Activated B cell treated with CpG ODN at 0.5 μM for 24 hours (primary cell): Measurements from ENCODE around the gene RIMBP2. TPM values are rescaled to one million over a fixed set of nuclear protein-coding genes. Genes with fewer than 3 reads are reported as not detected.

ENCODE experiments used
- ATAC-seq: fragments of 200-7000 bp; cut with Tn5 transposase; one replicate; pipeline ENCODE4 v1.10.0; 2021; ENCODE audit warnings: low read depth, mild to moderate bottlenecking, moderate library complexity
- CTCF ChIA-PET: fragments of 350-600 bp; sonication (Branson Sonifier 250); formaldehyde crosslinking; loops from one replicate; lab custom pipeline; 2021; ENCODE audit warnings: antibody characterized with exemption; lab: Charles Lee
- POLR2A ChIA-PET: fragments of 350-600 bp; sonication (Branson Sonifier 250); formaldehyde crosslinking; loops from one replicate; lab custom pipeline; 2021; ENCODE audit warnings: antibody characterized with exemption; lab: Charles Lee
- DNase-seq: peaks from one replicate; pipeline ENCODE4 v3.0.0; 2022
- H3K27ac Mint-ChIP-seq: one replicate; pipeline ENCODE4 v1.8.0; 2020; ENCODE audit warnings: mixed read lengths
- H3K27me3 Mint-ChIP-seq: one replicate; pipeline ENCODE4 v1.8.0; 2021; ENCODE audit warnings: mixed read lengths
- H3K36me3 Mint-ChIP-seq: one replicate; pipeline ENCODE4 v1.8.0; 2021; ENCODE audit warnings: low read depth, mixed read lengths
- H3K4me1 Mint-ChIP-seq: one replicate; pipeline ENCODE4 v1.8.0; 2021; ENCODE audit warnings: mixed read lengths
- H3K4me3 Mint-ChIP-seq: one replicate; pipeline ENCODE4 v1.8.0; 2020; ENCODE audit warnings: mild to moderate bottlenecking, mixed read lengths
- H3K9me3 Mint-ChIP-seq: one replicate; pipeline ENCODE4 v1.8.0; 2020; ENCODE audit warnings: mixed read lengths
- CTCF ChIP-seq: fragments of 200-600 bp; IDR thresholded peaks from one replicate; pipeline ENCODE4 v1.8.0; 2022; ENCODE audit warnings: antibody characterized with exemption, mild to moderate bottlenecking
- intact Hi-C: fragments of 100-400 bp; cut with micrococcal nuclease; formaldehyde crosslinking; loops from one replicate; pipeline ENCODE4 v1.15.1; 2024
- total RNA-seq: library from RNA; stranded (reverse); gene quantifications from 2 replicates; pipeline ENCODE4 v1.2.3, GENCODE V29; 2022

The RIMBP2 gene
- total RNA-seq, 1 donor from 2014 or later = not detected

GRCh38 chr12:130559806-130560205, 156.3 kb downstream of the RIMBP2 start:
- peaks cover 6% of the 10 kb centered on the region for H3K9me3 Mint-ChIP-seq
- POLR2A ChIA-PET = no interaction called here
- CTCF ChIA-PET = no interaction called here
- DNase-seq (no peak), ATAC-seq (no peak)
- H3K4me1 Mint-ChIP-seq = no peaks in the 10 kb centered on the region
- intact Hi-C loops = no loop called here
- peaks cover 1% of the 10 kb centered on the region for H3K27me3 Mint-ChIP-seq
- H3K27ac Mint-ChIP-seq = no peak overlapping the region
- no peak overlapping the region for H3K4me3 Mint-ChIP-seq
- no peaks in the 10 kb centered on the region for H3K36me3 Mint-ChIP-seq
- TF ChIP-seq CTCF = no peak

DNA sequence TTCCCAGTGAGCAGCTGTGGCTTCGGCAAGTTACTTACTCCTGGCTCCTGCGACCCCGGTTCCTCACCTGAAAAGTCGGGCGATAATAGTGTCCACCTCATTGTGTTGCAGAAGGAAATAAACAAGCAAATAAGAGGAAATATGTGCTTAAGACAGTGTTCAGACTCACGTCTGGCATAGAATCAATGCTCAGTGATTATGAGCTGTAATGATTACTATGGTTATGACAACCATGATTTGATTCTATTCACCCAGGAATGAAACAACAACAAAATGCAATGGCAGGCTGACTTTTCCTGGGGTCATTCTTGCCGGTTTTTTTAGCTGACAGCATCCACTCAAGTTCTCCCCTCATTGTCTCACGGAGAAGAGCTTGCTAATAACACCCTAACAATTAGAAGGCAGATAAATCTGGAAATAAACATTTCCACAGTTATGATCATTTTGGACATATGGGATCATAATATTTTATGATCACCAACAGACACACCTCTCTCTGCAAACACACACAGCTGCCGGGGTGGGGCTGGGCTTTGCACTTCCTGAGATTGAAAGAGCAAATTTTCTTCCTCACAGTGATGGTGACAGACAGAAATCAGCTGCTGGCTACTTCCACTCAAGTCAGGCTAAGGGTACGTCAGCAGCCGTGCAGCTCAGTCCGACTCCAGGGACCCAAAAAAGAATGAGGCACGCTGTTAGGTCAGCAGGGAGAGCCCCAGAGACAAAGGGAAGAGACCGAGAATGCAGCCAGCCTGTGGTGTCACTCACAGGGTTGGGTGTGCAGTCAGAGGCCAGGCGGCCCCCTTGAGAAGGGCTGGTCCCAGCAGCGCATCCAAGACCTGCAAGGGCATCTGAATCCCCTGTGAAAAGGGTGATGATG, 158.0 kb downstream of the RIMBP2 start:
- POLR2A ChIA-PET = no interaction called here
- no peak for TF ChIP-seq CTCF
- Mint-ChIP-seq H3K9me3 (no peaks in the 10 kb centered on the region), H3K4me3 (no peak overlapping the region), H3K36me3 (no peaks in the 10 kb centered on the region), H3K27me3 (peaks cover 1% of the 10 kb centered on the region), H3K27ac (no peak overlapping the region), H3K4me1 (no peaks in the 10 kb centered on the region)
- ATAC-seq (no peak), DNase-seq (no peak)
- intact Hi-C loops = no loop called here
- CTCF ChIA-PET = no interaction called here

DNA sequence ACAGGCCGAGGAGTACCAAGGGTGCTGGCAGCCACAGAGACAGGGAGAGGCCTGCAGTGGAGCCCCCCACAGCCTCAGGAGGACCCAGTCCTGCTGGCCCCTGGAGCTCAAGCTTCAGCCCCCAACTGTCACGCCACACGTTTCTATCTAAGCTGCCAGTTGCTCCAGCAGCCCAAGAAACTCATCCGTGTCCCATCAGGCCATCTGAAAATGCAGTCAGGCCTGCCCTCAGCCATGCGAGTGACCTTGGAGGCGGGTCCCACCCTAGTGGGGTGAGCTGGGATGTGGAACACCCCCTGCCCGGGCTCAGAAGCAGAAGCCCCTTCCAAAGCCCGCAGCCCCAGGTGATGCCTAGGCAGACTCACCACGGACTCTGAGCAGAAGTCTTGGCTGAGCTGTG, 158.9 kb downstream of the RIMBP2 start:
- DNase-seq (no peak), ATAC-seq (no peak)
- Mint-ChIP-seq H3K4me3 (no peak overlapping the region), H3K27ac (no peak overlapping the region), H3K27me3 (peaks cover 1% of the 10 kb centered on the region), H3K36me3 (no peaks in the 10 kb centered on the region), H3K9me3 (no peaks in the 10 kb centered on the region), H3K4me1 (no peaks in the 10 kb centered on the region)
- TF ChIP-seq CTCF = no peak
- intact Hi-C loops = no loop called here
- ChIA-PET CTCF (no interaction called here), POLR2A (no interaction called here)

GRCh38 chr12:130556486-130557055, 159.5 kb downstream of the RIMBP2 start:
- H3K27ac Mint-ChIP-seq = no peak overlapping the region
- intact Hi-C loops = no loop called here
- H3K4me1 Mint-ChIP-seq = no peaks in the 10 kb centered on the region

More at GRCh38 chr12:130556486-130557055, 159.5 kb downstream of the RIMBP2 start:
- ATAC-seq (no peak), DNase-seq (no peak)
- Mint-ChIP-seq H3K9me3 (no peaks in the 10 kb centered on the region), H3K27me3 (peaks cover 1% of the 10 kb centered on the region), H3K4me3 (no peak overlapping the region), H3K36me3 (no peaks in the 10 kb centered on the region)
- CTCF ChIA-PET = no interaction called here
- POLR2A ChIA-PET = no interaction called here
- no peak for TF ChIP-seq CTCF
